ENCODE measurements around the gene RTRAF. TPM values are rescaled to one million over a fixed set of nuclear protein-coding genes. Genes with fewer than 3 reads are reported as not detected.

The RTRAF gene
- total RNA-seq, 1 donor = 53.2 TPM

GRCh38 chr14:51967521-51967920 lies 21.8 kb upstream of the RTRAF start:
- Histone ChIP-seq H3K4me2 (ENCODE audit: insufficient read depth, low read length) (no peak overlapping the region), H3K4me1 (ENCODE audit: insufficient read depth, low read length) (no peaks in the 10 kb centered on the region), H3K9me3 (ENCODE audit: low read depth, low read length) (no peaks in the 10 kb centered on the region), H3K4me3 (ENCODE audit: insufficient read depth, low read length) (no peak overlapping the region), H3K79me2 (ENCODE audit: insufficient read depth, low read length) (no peaks in the 10 kb centered on the region), H3K27ac (ENCODE audit: low read depth, low read length) (no peak overlapping the region), H4K20me1 (ENCODE audit: insufficient read depth, low read length) (no peaks in the 10 kb centered on the region), H2AFZ (ENCODE audit: low read length) (no peak overlapping the region), H3K27me3 (ENCODE audit: insufficient read depth, low read length) (peaks cover 4% of the 10 kb centered on the region), H3K36me3 (ENCODE audit: insufficient read depth, low read length) (no peaks in the 10 kb centered on the region)
- DNase-seq (ENCODE audit: insufficient read length, low spot score, missing footprints) = no peak
- TF ChIP-seq CTCF (IDR thresholded peaks at IDR 0.05; ENCODE audit: extremely low read depth, low read depth, low read length) = no peak

GRCh38 chr14:51969852-51970540 lies 19.4 kb upstream of the RTRAF start:
- Histone ChIP-seq H3K36me3 (ENCODE audit: insufficient read depth, low read length) (no peaks in the 10 kb centered on the region), H3K4me3 (ENCODE audit: insufficient read depth, low read length) (no peak overlapping the region), H2AFZ (ENCODE audit: low read length) (no peak overlapping the region), H3K27me3 (ENCODE audit: insufficient read depth, low read length) (peaks cover 4% of the 10 kb centered on the region), H3K4me2 (ENCODE audit: insufficient read depth, low read length) (no peak overlapping the region), H3K79me2 (ENCODE audit: insufficient read depth, low read length) (no peaks in the 10 kb centered on the region), H4K20me1 (ENCODE audit: insufficient read depth, low read length) (no peaks in the 10 kb centered on the region), H3K27ac (ENCODE audit: low read depth, low read length) (no peak overlapping the region), H3K4me1 (ENCODE audit: insufficient read depth, low read length) (no peaks in the 10 kb centered on the region), H3K9me3 (ENCODE audit: low read depth, low read length) (no peaks in the 10 kb centered on the region)
- DNase-seq (ENCODE audit: insufficient read length, low spot score, missing footprints) = no peak
- TF ChIP-seq CTCF (IDR thresholded peaks at IDR 0.05; ENCODE audit: extremely low read depth, low read depth, low read length) = no peak

- Histone ChIP-seq H3K4me1 (ENCODE audit: insufficient read depth, low read length) (no peaks in the 10 kb centered on the region), H3K9me3 (ENCODE audit: low read depth, low read length) (no peaks in the 10 kb centered on the region), H3K4me2 (ENCODE audit: insufficient read depth, low read length) (no peak overlapping the region), H3K79me2 (ENCODE audit: insufficient read depth, low read length) (no peaks in the 10 kb centered on the region), H3K36me3 (ENCODE audit: insufficient read depth, low read length) (no peaks in the 10 kb centered on the region), H4K20me1 (ENCODE audit: insufficient read depth, low read length) (no peaks in the 10 kb centered on the region), H3K27me3 (ENCODE audit: insufficient read depth, low read length) (peaks cover 7% of the 10 kb centered on the region), H3K27ac (ENCODE audit: low read depth, low read length) (no peak overlapping the region), H2AFZ (ENCODE audit: low read length) (no peak overlapping the region), H3K4me3 (ENCODE audit: insufficient read depth, low read length) (no peak overlapping the region)
- no peak for DNase-seq (ENCODE audit: insufficient read length, low spot score, missing footprints)
- no peak for TF ChIP-seq CTCF (IDR thresholded peaks at IDR 0.05; ENCODE audit: extremely low read depth, low read depth, low read length)
Observed at GRCh38 chr14:51972566-51972965, 16.8 kb upstream of the RTRAF start.

DNA sequence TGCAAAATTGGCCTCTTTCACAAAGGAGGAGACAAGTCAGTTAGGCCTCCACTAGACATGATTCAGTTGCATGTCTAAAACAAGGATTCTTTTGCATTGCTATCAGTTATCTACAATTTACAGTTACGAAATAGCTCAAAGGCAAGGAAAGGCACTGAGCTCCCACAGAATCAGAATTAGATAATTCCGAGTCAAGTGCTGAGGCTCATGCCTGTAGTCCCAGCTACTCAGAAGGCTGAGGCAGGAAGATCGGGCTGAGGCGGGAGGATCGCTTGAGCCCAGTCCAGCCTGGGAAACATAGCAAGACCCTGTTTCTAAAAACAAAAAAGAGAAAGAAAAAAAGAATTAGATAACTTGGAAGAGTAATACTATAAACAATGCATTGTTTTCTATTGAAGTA lies 12.3 kb upstream of the RTRAF start:
- no peak overlapping the region for H3K4me2 ChIP-seq (ENCODE audit: insufficient read depth, low read length)
- H4K20me1 ChIP-seq (ENCODE audit: insufficient read depth, low read length) = no peaks in the 10 kb centered on the region
- no peaks in the 10 kb centered on the region for H3K79me2 ChIP-seq (ENCODE audit: insufficient read depth, low read length)
- no peaks in the 10 kb centered on the region for H3K4me1 ChIP-seq (ENCODE audit: insufficient read depth, low read length)
- H3K27ac ChIP-seq (ENCODE audit: low read depth, low read length) = no peak overlapping the region
- H3K9me3 ChIP-seq (ENCODE audit: low read depth, low read length) = no peaks in the 10 kb centered on the region
- no peak overlapping the region for H2AFZ ChIP-seq (ENCODE audit: low read length)
- H3K27me3 ChIP-seq (ENCODE audit: insufficient read depth, low read length) = peaks cover 10% of the 10 kb centered on the region
- DNase-seq (ENCODE audit: insufficient read length, low spot score, missing footprints) = no peak
- no peaks in the 10 kb centered on the region for H3K36me3 ChIP-seq (ENCODE audit: insufficient read depth, low read length)
- no peak for TF ChIP-seq CTCF (IDR thresholded peaks at IDR 0.05; ENCODE audit: extremely low read depth, low read depth, low read length)
- H3K4me3 ChIP-seq (ENCODE audit: insufficient read depth, low read length) = no peak overlapping the region

All from osteoblast (primary cell).